ENCODE results near the gene ITGB3. TPM values are rescaled to one million over a fixed set of nuclear protein-coding genes. Genes with fewer than 3 reads are reported as not detected.

Gene ITGB3
- total RNA-seq, 1 experiment from 2014 or later = 0.68 TPM

DNA sequence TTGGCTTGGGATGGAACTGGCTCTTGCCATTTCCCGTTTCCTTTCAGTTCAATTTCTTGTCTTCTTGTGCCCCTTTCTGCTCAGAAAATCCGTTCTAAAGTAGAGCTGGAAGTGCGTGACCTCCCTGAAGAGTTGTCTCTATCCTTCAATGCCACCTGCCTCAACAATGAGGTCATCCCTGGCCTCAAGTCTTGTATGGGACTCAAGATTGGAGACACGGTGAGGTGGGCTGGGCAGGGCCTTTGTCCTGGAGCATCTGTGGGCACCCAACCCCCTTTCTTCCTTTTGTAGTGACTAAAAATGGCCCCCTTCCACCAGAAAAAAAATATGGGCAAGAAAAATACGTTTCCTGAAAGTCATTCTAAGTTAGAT lies 37.2 kb downstream of the ITGB3 start:
- intact Hi-C loops (cut with micrococcal nuclease; ENCODE audit: unreplicated experiment) = no loop called here
- no peak for DNase-seq
- H3K4me3 Mint-ChIP-seq (ENCODE audit: low read depth, unreplicated experiment) = no peak overlapping the region
- H3K27ac Mint-ChIP-seq (ENCODE audit: unreplicated experiment) = no peak overlapping the region
- H3K36me3 Mint-ChIP-seq (ENCODE audit: insufficient read depth, unreplicated experiment) = no peaks in the 10 kb centered on the region
- H3K27me3 Mint-ChIP-seq (ENCODE audit: unreplicated experiment) = peaks cover 24% of the 10 kb centered on the region
- H3K9me3 Mint-ChIP-seq (ENCODE audit: low read depth, unreplicated experiment) = no peaks in the 10 kb centered on the region
- peaks cover 23% of the 10 kb centered on the region for H3K4me1 Mint-ChIP-seq (ENCODE audit: low read depth, unreplicated experiment)
- TF ChIP-seq, protein P1, sequence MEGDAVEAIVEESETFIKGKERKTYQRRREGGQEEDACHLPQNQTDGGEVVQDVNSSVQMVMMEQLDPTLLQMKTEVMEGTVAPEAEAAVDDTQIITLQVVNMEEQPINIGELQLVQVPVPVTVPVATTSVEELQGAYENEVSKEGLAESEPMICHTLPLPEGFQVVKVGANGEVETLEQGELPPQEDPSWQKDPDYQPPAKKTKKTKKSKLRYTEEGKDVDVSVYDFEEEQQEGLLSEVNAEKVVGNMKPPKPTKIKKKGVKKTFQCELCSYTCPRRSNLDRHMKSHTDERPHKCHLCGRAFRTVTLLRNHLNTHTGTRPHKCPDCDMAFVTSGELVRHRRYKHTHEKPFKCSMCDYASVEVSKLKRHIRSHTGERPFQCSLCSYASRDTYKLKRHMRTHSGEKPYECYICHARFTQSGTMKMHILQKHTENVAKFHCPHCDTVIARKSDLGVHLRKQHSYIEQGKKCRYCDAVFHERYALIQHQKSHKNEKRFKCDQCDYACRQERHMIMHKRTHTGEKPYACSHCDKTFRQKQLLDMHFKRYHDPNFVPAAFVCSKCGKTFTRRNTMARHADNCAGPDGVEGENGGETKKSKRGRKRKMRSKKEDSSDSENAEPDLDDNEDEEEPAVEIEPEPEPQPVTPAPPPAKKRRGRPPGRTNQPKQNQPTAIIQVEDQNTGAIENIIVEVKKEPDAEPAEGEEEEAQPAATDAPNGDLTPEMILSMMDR (IDR thresholded peaks at IDR 0.05; ENCODE audit: unreplicated experiment) = no peak
- CTCF ChIA-PET = interaction anchor here (0.7 to 1.6 kb wide), 3 partner anchors 9 to 16 kb away, joined by 3 to 6 read pairs (median 4); no protein-coding TSS in a partner anchor
- BruUV-seq (replicated peaks) = no TSS peak

DNA sequence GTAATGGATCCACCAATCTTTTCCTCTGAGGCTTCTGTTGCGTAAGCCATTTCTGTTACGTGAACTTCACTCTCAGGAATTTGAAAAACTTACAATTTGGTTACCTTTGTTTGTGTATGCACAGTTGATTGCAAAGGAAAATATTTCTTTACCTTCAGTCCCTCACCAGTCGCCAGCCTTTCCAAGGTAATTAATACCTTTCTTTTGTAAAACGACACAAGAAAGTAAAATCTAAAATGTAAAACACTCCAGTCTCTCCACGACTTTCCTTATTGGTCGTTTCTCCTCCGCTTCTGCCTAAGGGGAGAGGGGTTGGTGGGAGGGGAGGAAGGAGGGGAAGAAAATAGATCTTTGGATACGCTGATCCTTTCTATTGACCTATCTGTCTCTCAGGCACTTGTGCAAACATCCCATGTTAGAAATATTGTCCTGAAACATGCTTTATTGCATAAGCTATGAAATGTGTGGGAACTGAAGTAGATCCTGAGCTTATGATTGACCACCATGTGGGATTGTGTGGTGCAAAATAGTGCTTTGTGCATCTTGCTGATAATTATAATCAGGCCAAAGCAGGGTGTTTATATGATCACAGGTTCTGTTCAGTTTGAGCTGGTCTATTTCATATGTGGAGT lies 37.7 kb downstream of the ITGB3 start:
- TF ChIP-seq, protein P1 (IDR thresholded peaks at IDR 0.05; ENCODE audit: unreplicated experiment) = no peak
- Mint-ChIP-seq H3K27ac (ENCODE audit: unreplicated experiment) (no peak overlapping the region), H3K27me3 (ENCODE audit: unreplicated experiment) (peaks cover 19% of the 10 kb centered on the region), H3K36me3 (ENCODE audit: insufficient read depth, unreplicated experiment) (no peaks in the 10 kb centered on the region), H3K9me3 (ENCODE audit: low read depth, unreplicated experiment) (no peaks in the 10 kb centered on the region), H3K4me1 (ENCODE audit: low read depth, unreplicated experiment) (peaks cover 23% of the 10 kb centered on the region), H3K4me3 (ENCODE audit: low read depth, unreplicated experiment) (no peak overlapping the region)
- CTCF ChIA-PET = interaction anchor here (0.9 to 1.6 kb wide), 2 partner anchors 10 to 16 kb away, joined by 4 to 6 read pairs; no protein-coding TSS in a partner anchor
- no peak for DNase-seq
- intact Hi-C loops (cut with micrococcal nuclease; ENCODE audit: unreplicated experiment) = no loop called here
- BruUV-seq (replicated peaks) = no TSS peak

DNA sequence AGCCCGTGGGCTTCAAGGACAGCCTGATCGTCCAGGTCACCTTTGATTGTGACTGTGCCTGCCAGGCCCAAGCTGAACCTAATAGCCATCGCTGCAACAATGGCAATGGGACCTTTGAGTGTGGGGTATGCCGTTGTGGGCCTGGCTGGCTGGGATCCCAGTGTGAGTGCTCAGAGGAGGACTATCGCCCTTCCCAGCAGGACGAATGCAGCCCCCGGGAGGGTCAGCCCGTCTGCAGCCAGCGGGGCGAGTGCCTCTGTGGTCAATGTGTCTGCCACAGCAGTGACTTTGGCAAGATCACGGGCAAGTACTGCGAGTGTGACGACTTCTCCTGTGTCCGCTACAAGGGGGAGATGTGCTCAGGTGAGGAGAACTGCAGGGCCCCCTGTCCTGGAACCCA lies 38.6 kb downstream of the ITGB3 start:
- H3K4me3 Mint-ChIP-seq (ENCODE audit: low read depth, unreplicated experiment) = no peak overlapping the region
- H3K27ac Mint-ChIP-seq (ENCODE audit: unreplicated experiment) = no peak overlapping the region
- peaks cover 14% of the 10 kb centered on the region for H3K27me3 Mint-ChIP-seq (ENCODE audit: unreplicated experiment)
- TF ChIP-seq, protein P1 (IDR thresholded peaks at IDR 0.05; ENCODE audit: unreplicated experiment) = no peak
- intact Hi-C loops (cut with micrococcal nuclease; ENCODE audit: unreplicated experiment) = no loop called here
- H3K9me3 Mint-ChIP-seq (ENCODE audit: low read depth, unreplicated experiment) = no peaks in the 10 kb centered on the region
- H3K36me3 Mint-ChIP-seq (ENCODE audit: insufficient read depth, unreplicated experiment) = no peaks in the 10 kb centered on the region
- no peak for DNase-seq
- H3K4me1 Mint-ChIP-seq (ENCODE audit: low read depth, unreplicated experiment) = peaks cover 23% of the 10 kb centered on the region
- CTCF ChIA-PET = interaction anchor here (1.6 kb wide), 1 partner anchor 11 kb away, joined by 6 read pairs; no protein-coding TSS in a partner anchor
- no TSS peak for BruUV-seq (replicated peaks)

DNA sequence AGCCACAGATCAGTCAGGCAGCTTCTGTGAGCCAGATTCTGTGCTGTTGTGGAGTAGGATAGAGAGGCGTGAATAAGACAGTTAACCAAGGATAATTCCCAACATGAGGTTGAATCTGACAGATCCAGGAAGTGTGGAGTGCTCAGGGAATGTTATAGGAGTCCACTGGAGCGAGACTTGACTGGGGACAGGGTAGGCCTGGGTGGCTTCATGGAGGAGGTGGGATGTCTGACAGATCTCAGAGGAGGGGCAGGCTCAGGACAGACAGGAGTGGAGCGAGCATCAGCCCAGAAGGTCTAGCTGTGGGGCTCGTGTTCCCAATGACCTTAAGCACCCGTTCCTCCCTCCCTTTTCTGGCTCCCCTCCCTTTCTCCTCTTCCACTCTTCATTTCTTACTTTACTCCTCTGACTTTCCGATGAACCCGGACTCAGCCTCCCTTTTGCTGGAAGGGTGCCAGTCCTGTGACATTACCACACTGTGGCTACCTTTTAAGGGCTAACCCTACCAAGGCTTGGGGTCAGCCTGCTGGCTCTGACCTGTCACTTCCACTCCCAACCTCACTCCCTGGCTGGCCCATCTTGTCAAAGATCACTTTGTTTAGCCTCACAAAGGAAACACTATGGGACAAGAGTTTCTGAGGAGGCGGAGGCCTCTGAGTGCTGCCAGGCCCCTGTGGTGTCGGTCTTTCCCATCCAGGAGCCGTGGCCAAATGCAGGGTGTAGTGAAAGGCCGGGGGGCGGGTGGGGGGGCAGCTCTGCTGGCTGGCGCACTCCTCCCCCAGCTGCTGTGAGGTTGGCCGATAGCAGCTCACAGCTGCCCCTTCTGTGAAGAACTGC lies 41.6 kb downstream of the ITGB3 start:
- TF ChIP-seq, protein P1 (IDR thresholded peaks at IDR 0.05; ENCODE audit: unreplicated experiment) = no peak
- H3K27ac Mint-ChIP-seq (ENCODE audit: unreplicated experiment) = no peak overlapping the region
- intact Hi-C loops (cut with micrococcal nuclease; ENCODE audit: unreplicated experiment) = no loop called here
- no peaks in the 10 kb centered on the region for H3K9me3 Mint-ChIP-seq (ENCODE audit: low read depth, unreplicated experiment)
- BruUV-seq (replicated peaks) = no TSS peak
- CTCF ChIA-PET = no interaction called here
- peak; percentile 34 for DNase-seq
- H3K27me3 Mint-ChIP-seq (ENCODE audit: unreplicated experiment) = peaks cover 10% of the 10 kb centered on the region
- H3K36me3 Mint-ChIP-seq (ENCODE audit: insufficient read depth, unreplicated experiment) = no peaks in the 10 kb centered on the region
- H3K4me1 Mint-ChIP-seq (ENCODE audit: low read depth, unreplicated experiment) = peaks cover 8% of the 10 kb centered on the region
- H3K4me3 Mint-ChIP-seq (ENCODE audit: low read depth, unreplicated experiment) = no peak overlapping the region
